GM23248 (cell line): ENCODE data around the gene ERC1. TPM values are rescaled to one million over a fixed set of nuclear protein-coding genes. Genes with fewer than 3 reads are reported as not detected.

ENCODE experiments used
- DNase-seq: peaks from one replicate; pipeline ENCODE4 v3.0.0-alpha.2; 2015
- H2AFZ ChIP-seq: fragments of 200-600 bp; sonication (generic); 2 replicates; pipeline ENCODE4 v1.6.1; 2016; ENCODE audit warnings: antibody characterized with exemption
- H3F3A ChIP-seq: fragments of 200-600 bp; sonication (generic); 2 replicates; pipeline ENCODE4 v1.6.1; 2016; ENCODE audit warnings: mild to moderate bottlenecking, antibody characterized with exemption, mixed run types; ENCODE audit not compliant: insufficient read depth
- H3K27ac ChIP-seq: fragments of 200-600 bp; sonication (generic); 2 replicates; pipeline ENCODE4 v1.5.1; 2016; ENCODE audit warnings: mild to moderate bottlenecking
- H3K27me3 ChIP-seq: fragments of 200-600 bp; sonication (generic); replicated peaks from 2 replicates; pipeline ENCODE4 v1.6.1; 2016; ENCODE audit warnings: mild to moderate bottlenecking; ENCODE audit not compliant: insufficient read depth
- H3K36me3 ChIP-seq: fragments of 200-600 bp; sonication (generic); 2 replicates; pipeline ENCODE4 v1.6.1; 2016; ENCODE audit warnings: low read depth, mild to moderate bottlenecking
- H3K4me1 ChIP-seq: fragments of 200-600 bp; sonication (generic); 2 replicates; pipeline ENCODE4 v1.6.1; 2016; ENCODE audit warnings: mild to moderate bottlenecking; ENCODE audit not compliant: insufficient read depth
- H3K4me2 ChIP-seq: fragments of 200-600 bp; sonication (generic); one replicate; pipeline ENCODE4 v1.6.1; 2016; ENCODE audit warnings: mild to moderate bottlenecking; ENCODE audit not compliant: unreplicated experiment
- H3K4me3 ChIP-seq: fragments of 200-600 bp; sonication (generic); 2 replicates; pipeline ENCODE4 v1.5.1; 2016; ENCODE audit warnings: mild to moderate bottlenecking
- H3K79me2 ChIP-seq: fragments of 200-600 bp; sonication (generic); 2 replicates; pipeline ENCODE4 v1.6.1; 2016; ENCODE audit warnings: mild to moderate bottlenecking; ENCODE audit not compliant: insufficient read depth
- H3K9ac ChIP-seq: fragments of 200-600 bp; sonication (generic); 2 replicates; pipeline ENCODE4 v1.6.1; 2016; ENCODE audit warnings: mild to moderate bottlenecking
- H3K9me2 ChIP-seq: fragments of 200-600 bp; sonication (generic); 2 replicates; pipeline ENCODE4 v1.6.1; 2016; ENCODE audit warnings: mixed run types, mild to moderate bottlenecking, moderate library complexity; ENCODE audit not compliant: insufficient read depth
- H3K9me3 ChIP-seq: fragments of 200-600 bp; sonication (generic); one replicate; pipeline ENCODE4 v1.6.1; 2017; ENCODE audit warnings: low read depth
- H4K20me1 ChIP-seq: fragments of 200-600 bp; sonication (generic); 2 replicates; pipeline ENCODE4 v1.6.0; 2016; ENCODE audit not compliant: insufficient read depth
- EZH2 ChIP-seq: fragments of 200-600 bp; sonication (generic); IDR thresholded peaks from 2 replicates; pipeline ENCODE4 v1.6.1; 2018; ENCODE audit warnings: antibody characterized with exemption, mild to moderate bottlenecking; ENCODE audit not compliant: insufficient read depth, poor library complexity, severe bottlenecking
- EZH2phosphoT487 ChIP-seq: fragments of 200-600 bp; sonication (generic); IDR thresholded peaks from 2 replicates; pipeline ENCODE4 v1.6.1; 2018; ENCODE audit warnings: antibody characterized with exemption, moderate library complexity, mild to moderate bottlenecking, low read depth; ENCODE audit not compliant: insufficient read depth
- WGBS, 2 experiments: methylation state at CpG; one replicate each; pipeline ENCODE4 v1.1.6; 2015 to 2017; ENCODE audit warnings: low lambda C conversion rate in 2 of 2, low coverage in 1 of 2; ENCODE audit errors: missing lambda C conversion rate in 2 of 2; 5-methylcytosine and 5-hydroxymethylcytosine counted together
- in situ Hi-C: fragments of 300-500 bp; cut with MboI; formaldehyde crosslinking; loops from 2 replicates; pipeline ENCODE4 v1.15.0; 2020
- polyA plus RNA-seq: library from polyadenylated mRNA; unstranded; fragments of >200 nt; fragmentation: Nextera tagmentation; extraction: Ambion mirVana; gene quantifications from 2 replicates; pipeline ENCODE4 v1.2.1, GENCODE V29; 2016
- total RNA-seq: library from RNA; depleted of rRNA; stranded (reverse); fragments of >200 nt; shearing (Covaris generic); gene quantifications from 2 replicates; pipeline ENCODE4 v1.2.3, GENCODE V29; 2014

ERC1 gene
- total and polyA plus RNA-seq, 2 experiments from 2014 or later: 21.5 to 23.3 TPM

DNA sequence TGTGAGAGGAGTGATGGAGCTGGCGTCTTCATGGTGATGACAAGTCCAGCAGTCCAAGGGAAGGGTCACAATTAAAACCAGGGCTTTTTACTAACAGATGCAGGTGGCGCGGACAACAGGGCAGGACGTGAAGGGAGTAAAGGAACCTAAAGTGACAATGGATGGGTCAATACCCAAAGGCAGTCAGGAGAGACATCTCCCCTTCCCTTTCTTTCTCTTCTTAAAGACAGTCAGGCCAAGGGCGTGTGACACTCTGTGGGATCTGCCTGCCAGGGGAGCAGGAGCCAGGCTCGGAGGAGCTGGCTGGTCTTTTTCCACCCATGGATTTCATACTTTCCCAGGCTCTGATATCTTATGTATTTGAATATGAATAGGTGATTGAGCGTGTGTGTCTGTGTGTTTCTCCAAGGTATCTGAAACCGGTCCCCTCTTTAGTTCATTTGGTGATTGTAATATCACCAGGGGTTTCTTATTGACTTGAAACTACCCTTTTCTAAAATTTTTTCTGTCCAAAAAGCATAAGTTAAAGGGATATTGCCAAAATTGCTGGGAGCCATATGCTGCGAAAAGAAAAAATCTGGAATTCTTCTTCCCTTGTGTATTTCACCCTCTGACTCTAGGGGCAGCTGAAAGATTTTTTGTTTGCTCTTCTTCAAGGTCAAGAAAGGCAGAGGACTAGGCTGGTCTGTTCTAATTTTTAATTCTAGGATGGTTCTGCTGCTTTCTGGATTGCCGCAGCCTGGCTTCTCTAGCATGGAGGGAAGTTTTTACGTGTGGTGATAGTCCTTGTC, 541.5 kb downstream of the ERC1 start:
- in situ Hi-C loops: no loop called here
- WGBS, 2 experiments: 65 to 66% methylated on average over 11 of the region's 11 CpGs

DNA sequence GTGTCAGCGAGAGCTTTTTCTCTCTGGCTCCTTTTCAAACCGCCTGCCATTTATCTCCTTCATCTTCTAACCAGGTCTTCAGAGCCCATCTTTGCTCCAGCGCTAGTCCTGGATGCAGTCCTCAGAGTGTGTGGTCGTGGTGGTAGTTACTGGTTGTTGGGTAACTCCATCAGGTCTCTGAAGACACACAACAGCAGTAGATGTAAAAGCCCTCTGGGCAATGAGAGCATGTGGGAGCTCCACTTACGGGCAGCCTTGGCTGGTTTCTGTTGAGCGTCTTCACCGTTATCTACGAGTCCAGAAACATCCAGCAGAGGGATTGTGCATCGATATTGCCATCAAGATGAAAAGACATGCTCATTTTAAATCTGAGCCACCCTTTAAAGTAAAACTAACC, 542.2 kb downstream of the ERC1 start:
- peak overlapping the region; percentile 91 for H3K4me2 ChIP-seq
- no peaks in the 10 kb centered on the region for H3K36me3 ChIP-seq
- H4K20me1 ChIP-seq: peaks cover 11% of the 10 kb centered on the region; the same call in 1 of the 2 replicates
- peak overlapping the region; percentile 85 for H3K9ac ChIP-seq
- DNase-seq: peak; percentile 64
- peak overlapping the region; percentile 52 for H3K27ac ChIP-seq
- no peak overlapping the region for H2AFZ ChIP-seq
- H3K4me1 ChIP-seq: peaks cover 52% of the 10 kb centered on the region
- H3K27me3 ChIP-seq: no peaks in the 10 kb centered on the region
- no peaks in the 10 kb centered on the region for H3K9me2 ChIP-seq
- H3K4me3 ChIP-seq: peak overlapping the region; percentile 86
- 44 to 48% methylated on average over 9 of the region's 9 CpGs for WGBS, 2 experiments
- in situ Hi-C loops: no loop called here
- H3F3A ChIP-seq: peaks cover 49% of the 10 kb centered on the region
- TF ChIP-seq EZH2: no peak
- no peak for TF ChIP-seq EZH2phosphoT487
- no peaks in the 10 kb centered on the region for H3K9me3 ChIP-seq
- peaks cover 90% of the 10 kb centered on the region for H3K79me2 ChIP-seq

More for the DNA sequence above, 541.5 kb downstream of the ERC1 start:
- Histone ChIP-seq H3K79me2 (peaks cover 87% of the 10 kb centered on the region), H3K27me3 (no peaks in the 10 kb centered on the region), H3K9me2 (no peaks in the 10 kb centered on the region), H4K20me1 (peaks cover 11% of the 10 kb centered on the region; the same call in 1 of the 2 replicates), H3K27ac (peak overlapping the region; percentile 52), H3K9ac (peak overlapping the region; percentile 85), H3K4me2 (peak overlapping the region; percentile 91), H3F3A (peaks cover 53% of the 10 kb centered on the region), H2AFZ (no peak overlapping the region), H3K4me1 (peaks cover 57% of the 10 kb centered on the region), H3K36me3 (no peaks in the 10 kb centered on the region), H3K4me3 (peak overlapping the region; percentile 86), H3K9me3 (no peaks in the 10 kb centered on the region)
- DNase-seq: peak; percentile 62
- no peak for TF ChIP-seq EZH2phosphoT487
- no peak for TF ChIP-seq EZH2

DNA sequence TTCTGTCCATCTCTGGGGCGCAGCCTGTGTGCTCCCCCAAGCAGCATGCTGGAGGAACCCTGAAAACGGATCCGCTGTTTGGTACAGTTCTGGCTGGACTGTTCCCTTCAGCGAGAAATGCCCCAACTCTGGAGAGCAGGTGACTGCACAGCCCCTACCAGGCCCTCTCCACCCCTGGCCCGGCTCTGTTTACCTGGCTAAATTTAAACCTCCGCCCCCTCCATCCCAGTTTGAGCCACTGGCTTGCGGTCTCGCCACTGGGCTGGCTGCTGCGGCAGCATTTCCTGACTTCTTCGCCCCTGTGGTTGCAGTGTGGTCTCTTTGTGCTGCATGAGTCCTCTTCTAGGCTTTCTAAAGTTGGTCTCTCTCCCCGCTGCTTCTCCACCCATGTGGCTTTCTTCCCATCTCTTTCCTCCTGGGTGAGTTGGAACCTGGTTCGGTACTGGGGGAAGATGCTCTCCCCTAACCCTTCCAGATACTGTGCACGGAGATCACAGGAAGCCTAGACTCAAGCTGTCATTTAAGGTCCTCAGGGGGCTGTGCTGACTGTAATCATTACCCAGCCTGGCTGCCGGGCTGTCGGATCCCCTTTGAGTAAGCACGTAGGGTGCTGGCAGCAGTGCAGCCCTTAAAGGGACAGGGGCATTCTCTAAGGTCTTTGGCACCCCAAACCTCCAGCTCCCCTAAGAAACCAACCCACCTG, 542.7 kb downstream of the ERC1 start:
- no peaks in the 10 kb centered on the region for H3K36me3 ChIP-seq
- TF ChIP-seq EZH2phosphoT487: no peak
- TF ChIP-seq EZH2: no peak
- H3K9me2 ChIP-seq: no peaks in the 10 kb centered on the region
- peak overlapping the region; percentile 52 for H3K27ac ChIP-seq
- H3F3A ChIP-seq: peaks cover 43% of the 10 kb centered on the region
- DNase-seq: peak; percentile 75
- H3K9ac ChIP-seq: peak overlapping the region; percentile 85
- no peaks in the 10 kb centered on the region for H3K9me3 ChIP-seq
- no peak overlapping the region for H2AFZ ChIP-seq
- peaks cover 47% of the 10 kb centered on the region for H3K4me1 ChIP-seq
- H4K20me1 ChIP-seq: peaks cover 11% of the 10 kb centered on the region; the same call in 1 of the 2 replicates
- 32 to 45% methylated on average over 16 of the region's 16 CpGs for WGBS, 2 experiments
- no peaks in the 10 kb centered on the region for H3K27me3 ChIP-seq
- in situ Hi-C loops: no loop called here
- H3K79me2 ChIP-seq: peaks cover 90% of the 10 kb centered on the region
- H3K4me3 ChIP-seq: peak overlapping the region; percentile 86
- peak overlapping the region; percentile 91 for H3K4me2 ChIP-seq

DNA sequence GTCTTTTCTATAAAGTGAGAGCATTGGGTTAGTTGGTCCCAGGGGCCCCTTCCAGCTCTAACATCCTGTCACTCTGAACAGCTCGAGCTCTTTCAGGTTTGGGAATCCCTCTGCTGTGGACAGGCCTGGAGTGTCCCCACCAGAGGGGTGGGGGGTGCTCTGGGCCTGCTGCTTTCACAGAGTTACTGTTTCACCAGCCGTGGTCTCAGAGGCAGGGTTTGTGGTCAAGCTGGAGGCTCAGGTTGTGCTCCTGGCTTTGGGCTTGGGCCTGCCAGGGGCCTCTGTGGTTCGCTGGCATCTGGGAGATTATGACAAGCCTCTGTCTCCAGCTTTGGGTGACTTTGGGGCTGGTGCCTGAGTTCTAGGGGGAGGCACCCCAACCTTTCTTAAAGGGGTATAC, 543.7 kb downstream of the ERC1 start:
- Histone ChIP-seq H3K4me2 (peak overlapping the region; percentile 91), H3K4me1 (peaks cover 38% of the 10 kb centered on the region), H3K27ac (peak overlapping the region; percentile 52), H2AFZ (no peak overlapping the region), H3K9ac (peak overlapping the region; percentile 85), H3K79me2 (peaks cover 90% of the 10 kb centered on the region), H3K27me3 (no peaks in the 10 kb centered on the region), H4K20me1 (peaks cover 20% of the 10 kb centered on the region; the same call in 1 of the 2 replicates), H3K4me3 (peak overlapping the region; percentile 86), H3K36me3 (no peaks in the 10 kb centered on the region), H3K9me3 (no peaks in the 10 kb centered on the region), H3K9me2 (no peaks in the 10 kb centered on the region), H3F3A (peaks cover 39% of the 10 kb centered on the region)
- WGBS, 2 experiments: 71 to 90% methylated on average over 3 of the region's 3 CpGs
- TF ChIP-seq EZH2 (no peak), EZH2phosphoT487 (no peak)
- peak; percentile 28 for DNase-seq
- in situ Hi-C loops: no loop called here
